ENCODE results near the gene STXBP6. TPM values are rescaled to one million over a fixed set of nuclear protein-coding genes. Genes with fewer than 3 reads are reported as not detected.
A peak's percentile ranks its signal among the peaks of the same experiment; 100 is the strongest.

The STXBP6 gene
- total and polyA plus RNA-seq, 9 donors: 17.5 to 33.5 (median 25.6) TPM

DNA sequence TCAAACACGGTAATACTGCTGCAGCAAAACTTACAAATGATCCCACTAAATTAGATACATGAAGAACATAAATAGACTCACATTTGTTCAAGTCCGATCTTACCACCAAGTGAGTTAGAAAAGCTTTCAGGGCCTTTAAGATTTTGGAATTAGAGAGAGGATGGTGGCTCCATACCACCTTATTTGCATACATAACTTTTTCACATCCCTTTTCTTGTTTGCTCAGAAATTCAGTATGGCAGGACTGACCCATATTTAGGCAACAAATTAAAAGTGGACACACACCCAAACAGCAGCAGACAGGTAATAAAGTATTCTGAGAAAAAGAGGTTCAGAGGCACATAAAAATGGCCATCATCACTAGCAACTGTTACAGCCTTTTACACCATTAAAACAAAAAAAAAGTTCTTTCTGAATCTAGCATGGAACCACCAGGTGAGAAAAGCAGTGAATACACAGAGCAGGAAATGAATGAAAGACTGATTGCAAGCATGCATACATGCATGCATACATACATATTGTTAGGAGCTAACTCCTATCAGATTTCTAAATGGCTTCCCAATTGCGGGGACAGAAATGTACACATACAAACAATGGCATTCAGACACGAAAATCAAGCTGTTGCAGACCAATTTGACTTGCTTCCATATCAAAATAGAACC is 23.3 kb downstream of the STXBP6 start:
- Histone ChIP-seq H3K27ac (ENCODE audit: low read length) (no peak overlapping the region), H3K4me3 (ENCODE audit: low read length) (no peak overlapping the region), H3K9me3 (replicated peaks; ENCODE audit: control insufficient read depth, low read depth, low read length) (no peaks in the 10 kb centered on the region), H3K27me3 (ENCODE audit: control insufficient read depth, insufficient read depth, low read length) (no peaks in the 10 kb centered on the region), H3K4me1 (ENCODE audit: control insufficient read depth, insufficient read depth, low read length) (no peaks in the 10 kb centered on the region), H3K36me3 (ENCODE audit: control insufficient read depth, insufficient read depth, low read length) (no peaks in the 10 kb centered on the region)
- DNase-seq: no peak
- 100% methylated on average over 1 of the region's 4 CpGs for WGBS (ENCODE audit: insufficient coverage)

- Histone ChIP-seq H3K27ac (ENCODE audit: low read length) (no peak overlapping the region), H3K27me3 (ENCODE audit: control insufficient read depth, insufficient read depth, low read length) (no peaks in the 10 kb centered on the region), H3K9me3 (replicated peaks; ENCODE audit: control insufficient read depth, low read depth, low read length) (no peaks in the 10 kb centered on the region), H3K4me3 (ENCODE audit: low read length) (no peak overlapping the region), H3K4me1 (ENCODE audit: control insufficient read depth, insufficient read depth, low read length) (no peaks in the 10 kb centered on the region), H3K36me3 (ENCODE audit: control insufficient read depth, insufficient read depth, low read length) (no peaks in the 10 kb centered on the region)
- no CpG with 5 or more reads among the region's 1 CpG for WGBS (ENCODE audit: insufficient coverage)
- DNase-seq: no peak
Measured at GRCh38 chr14:25019892-25020291, 30.1 kb downstream of the STXBP6 start.

- no peak for DNase-seq
- no peaks in the 10 kb centered on the region for H3K36me3 ChIP-seq (ENCODE audit: control insufficient read depth, insufficient read depth, low read length)
- WGBS (ENCODE audit: insufficient coverage): 90% methylated on average over 2 of the region's 2 CpGs
- H3K9me3 ChIP-seq (replicated peaks; ENCODE audit: control insufficient read depth, low read depth, low read length): no peaks in the 10 kb centered on the region
- H3K4me1 ChIP-seq (ENCODE audit: control insufficient read depth, insufficient read depth, low read length): no peaks in the 10 kb centered on the region
- H3K27me3 ChIP-seq (ENCODE audit: control insufficient read depth, insufficient read depth, low read length): no peaks in the 10 kb centered on the region
- H3K27ac ChIP-seq (ENCODE audit: low read length): no peak overlapping the region
- no peak overlapping the region for H3K4me3 ChIP-seq (ENCODE audit: low read length)
Measured at GRCh38 chr14:25017562-25017961, 32.4 kb downstream of the STXBP6 start.

DNA sequence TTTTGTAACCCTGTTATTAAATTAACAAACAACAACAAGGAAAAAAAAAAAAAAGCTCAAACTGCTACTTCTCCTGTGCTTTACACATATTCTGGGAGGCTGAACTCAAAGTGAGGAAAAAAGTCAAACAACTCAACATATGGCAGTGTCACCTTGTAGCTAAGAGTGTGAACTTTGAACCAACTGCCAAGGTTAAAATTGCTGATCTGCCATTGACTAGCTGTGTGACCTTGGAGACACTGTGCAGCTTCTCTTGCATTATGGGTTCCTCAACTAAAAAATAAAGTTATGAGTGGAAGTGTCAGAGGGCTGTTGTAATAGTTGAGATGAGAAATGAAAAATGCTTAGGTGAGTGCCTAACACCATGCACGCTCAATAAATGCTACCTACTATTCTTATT is 34.2 kb downstream of the STXBP6 start:
- Histone ChIP-seq H3K4me1 (ENCODE audit: control insufficient read depth, insufficient read depth, low read length) (no peaks in the 10 kb centered on the region), H3K27me3 (ENCODE audit: control insufficient read depth, insufficient read depth, low read length) (no peaks in the 10 kb centered on the region), H3K9me3 (replicated peaks; ENCODE audit: control insufficient read depth, low read depth, low read length) (no peaks in the 10 kb centered on the region), H3K36me3 (ENCODE audit: control insufficient read depth, insufficient read depth, low read length) (no peaks in the 10 kb centered on the region), H3K27ac (ENCODE audit: low read length) (no peak overlapping the region), H3K4me3 (ENCODE audit: low read length) (no peak overlapping the region)
- no peak for DNase-seq
- WGBS (ENCODE audit: insufficient coverage): no CpG with 5 or more reads among the region's 1 CpG

GRCh38 chr14:25014440-25014839 is 35.5 kb downstream of the STXBP6 start:
- peaks cover 9% of the 10 kb centered on the region for H3K4me1 ChIP-seq (ENCODE audit: control insufficient read depth, insufficient read depth, low read length)
- 100% methylated on average over 1 of the region's 4 CpGs for WGBS (ENCODE audit: insufficient coverage)

GRCh38 chr14:25011095-25011494 is 38.9 kb downstream of the STXBP6 start:
- Histone ChIP-seq H3K4me3 (ENCODE audit: low read length) (no peak overlapping the region), H3K4me1 (ENCODE audit: control insufficient read depth, insufficient read depth, low read length) (peaks cover 20% of the 10 kb centered on the region), H3K27ac (ENCODE audit: low read length) (no peak overlapping the region), H3K27me3 (ENCODE audit: control insufficient read depth, insufficient read depth, low read length) (no peaks in the 10 kb centered on the region), H3K36me3 (ENCODE audit: control insufficient read depth, insufficient read depth, low read length) (no peaks in the 10 kb centered on the region), H3K9me3 (replicated peaks; ENCODE audit: control insufficient read depth, low read depth, low read length) (no peaks in the 10 kb centered on the region)
- no peak for DNase-seq
- no CpG with 5 or more reads among the region's 1 CpG for WGBS (ENCODE audit: insufficient coverage)

More at GRCh38 chr14:25014440-25014839, 35.5 kb downstream of the STXBP6 start:
- no peak for DNase-seq
- Histone ChIP-seq H3K36me3 (ENCODE audit: control insufficient read depth, insufficient read depth, low read length) (no peaks in the 10 kb centered on the region), H3K9me3 (replicated peaks; ENCODE audit: control insufficient read depth, low read depth, low read length) (no peaks in the 10 kb centered on the region), H3K27ac (ENCODE audit: low read length) (no peak overlapping the region), H3K27me3 (ENCODE audit: control insufficient read depth, insufficient read depth, low read length) (no peaks in the 10 kb centered on the region), H3K4me3 (ENCODE audit: low read length) (no peak overlapping the region)

DNA sequence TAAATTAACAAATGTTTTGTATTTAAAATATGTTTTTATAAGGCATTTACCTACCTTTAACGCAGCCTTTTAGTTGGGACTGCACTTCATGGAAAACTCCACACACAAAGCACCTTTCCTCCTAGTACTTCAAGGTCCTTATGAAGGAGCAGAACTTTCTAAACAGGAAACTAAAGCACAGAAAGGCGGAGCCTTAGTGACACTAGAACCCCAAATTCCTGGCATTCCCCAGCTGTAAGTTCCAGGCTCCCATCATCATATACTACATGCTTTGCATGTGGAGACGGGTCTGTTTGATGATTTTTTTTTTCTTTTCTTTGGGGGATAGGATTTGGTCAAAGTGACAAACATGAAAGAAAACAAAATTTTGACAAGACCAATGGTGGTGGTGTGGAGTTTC is 39.5 kb downstream of the STXBP6 start:
- H3K27me3 ChIP-seq (ENCODE audit: control insufficient read depth, insufficient read depth, low read length): no peaks in the 10 kb centered on the region
- H3K4me3 ChIP-seq (ENCODE audit: low read length): no peak overlapping the region
- no peak overlapping the region for H3K27ac ChIP-seq (ENCODE audit: low read length)
- H3K36me3 ChIP-seq (ENCODE audit: control insufficient read depth, insufficient read depth, low read length): no peaks in the 10 kb centered on the region
- WGBS (ENCODE audit: insufficient coverage): no CpG with 5 or more reads among the region's 3 CpGs
- peaks cover 20% of the 10 kb centered on the region for H3K4me1 ChIP-seq (ENCODE audit: control insufficient read depth, insufficient read depth, low read length)
- no peaks in the 10 kb centered on the region for H3K9me3 ChIP-seq (replicated peaks; ENCODE audit: control insufficient read depth, low read depth, low read length)
- DNase-seq: no peak

GRCh38 chr14:25009891-25010290 is 40.1 kb downstream of the STXBP6 start:
- WGBS (ENCODE audit: insufficient coverage): 83% methylated on average over 1 of the region's 3 CpGs
- Histone ChIP-seq H3K4me3 (ENCODE audit: low read length) (no peak overlapping the region), H3K27me3 (ENCODE audit: control insufficient read depth, insufficient read depth, low read length) (no peaks in the 10 kb centered on the region), H3K4me1 (ENCODE audit: control insufficient read depth, insufficient read depth, low read length) (peaks cover 20% of the 10 kb centered on the region), H3K27ac (ENCODE audit: low read length) (no peak overlapping the region), H3K36me3 (ENCODE audit: control insufficient read depth, insufficient read depth, low read length) (no peaks in the 10 kb centered on the region), H3K9me3 (replicated peaks; ENCODE audit: control insufficient read depth, low read depth, low read length) (no peaks in the 10 kb centered on the region)
- peak; percentile 49 for DNase-seq

- Histone ChIP-seq H3K36me3 (ENCODE audit: control insufficient read depth, insufficient read depth, low read length) (no peaks in the 10 kb centered on the region), H3K27ac (ENCODE audit: low read length) (no peak overlapping the region), H3K4me3 (ENCODE audit: low read length) (no peak overlapping the region), H3K27me3 (ENCODE audit: control insufficient read depth, insufficient read depth, low read length) (no peaks in the 10 kb centered on the region), H3K4me1 (ENCODE audit: control insufficient read depth, insufficient read depth, low read length) (peaks cover 26% of the 10 kb centered on the region), H3K9me3 (replicated peaks; ENCODE audit: control insufficient read depth, low read depth, low read length) (no peaks in the 10 kb centered on the region)
- peak; percentile 74 for DNase-seq
- WGBS (ENCODE audit: insufficient coverage): no CpG with 5 or more reads among the region's 1 CpG
Measured at GRCh38 chr14:25007832-25008231, 42.1 kb downstream of the STXBP6 start.

- WGBS (ENCODE audit: insufficient coverage): no CpG with 5 or more reads among the region's 9 CpGs
- H3K9me3 ChIP-seq (replicated peaks; ENCODE audit: control insufficient read depth, low read depth, low read length): no peaks in the 10 kb centered on the region
- no peaks in the 10 kb centered on the region for H3K36me3 ChIP-seq (ENCODE audit: control insufficient read depth, insufficient read depth, low read length)
- H3K27ac ChIP-seq (ENCODE audit: low read length): no peak overlapping the region
- H3K4me3 ChIP-seq (ENCODE audit: low read length): no peak overlapping the region
- no peak for DNase-seq
- no peaks in the 10 kb centered on the region for H3K27me3 ChIP-seq (ENCODE audit: control insufficient read depth, insufficient read depth, low read length)
- H3K4me1 ChIP-seq (ENCODE audit: control insufficient read depth, insufficient read depth, low read length): peaks cover 26% of the 10 kb centered on the region
Measured at GRCh38 chr14:25006961-25007795, 42.8 kb downstream of the STXBP6 start.

Measured in muscle of leg (tissue), 11 donors.